HG03520 (cell line): ENCODE data around the gene ADAM12.

Experiments used
- ATAC-seq: cut with Tn5 transposase; IDR thresholded peaks from one replicate; pipeline ENCODE4 v1.9.1; 2021; ENCODE audit warnings: mild to moderate bottlenecking, moderate library complexity; ENCODE audit not compliant: unreplicated experiment

ADAM12 gene

DNA sequence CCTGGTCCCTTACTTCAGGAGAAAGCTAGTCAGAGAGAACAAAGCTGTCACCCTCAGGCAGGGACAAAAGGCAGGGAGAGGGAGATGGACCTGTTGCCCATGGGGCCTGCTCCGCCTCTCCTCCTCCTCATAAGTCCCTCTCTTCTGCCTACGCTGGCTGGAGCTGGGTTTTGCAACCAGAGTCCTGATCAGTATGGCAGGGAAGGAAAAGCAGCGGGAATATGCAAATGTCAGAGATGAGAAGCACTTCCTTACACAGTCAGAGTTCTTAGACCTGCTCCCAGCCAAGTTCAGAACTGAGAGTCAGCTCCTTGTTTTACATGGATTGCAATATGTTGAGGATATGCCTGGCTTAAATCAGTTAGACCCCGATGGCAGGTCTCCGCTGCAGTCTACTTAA is 231.1 kb downstream of the ADAM12 start:
- no peak for ATAC-seq

DNA sequence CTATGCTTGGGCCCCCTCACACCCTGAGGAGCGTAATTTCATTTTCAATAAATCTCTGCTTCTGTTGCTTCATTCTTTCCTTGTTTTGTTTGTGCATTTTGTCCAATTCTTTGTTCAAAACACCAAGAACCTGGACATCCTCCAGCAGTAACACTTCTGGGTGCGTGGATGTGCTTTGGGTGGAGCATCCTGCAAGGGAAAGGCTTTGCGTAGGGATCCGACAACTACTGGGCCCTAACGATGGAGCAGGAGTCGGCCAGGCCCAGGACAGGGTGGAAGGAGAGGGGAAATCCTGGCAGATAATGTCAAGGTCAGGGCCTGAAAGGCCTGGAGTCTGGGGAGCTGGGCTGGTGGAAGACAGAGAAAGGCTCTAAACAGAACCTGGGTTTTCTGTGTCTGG is 231.8 kb downstream of the ADAM12 start:
- no peak for ATAC-seq

- no peak for ATAC-seq
These were observed 232.3 kb downstream of the ADAM12 start for GRCh38 chr10:126156012-126156411.

DNA sequence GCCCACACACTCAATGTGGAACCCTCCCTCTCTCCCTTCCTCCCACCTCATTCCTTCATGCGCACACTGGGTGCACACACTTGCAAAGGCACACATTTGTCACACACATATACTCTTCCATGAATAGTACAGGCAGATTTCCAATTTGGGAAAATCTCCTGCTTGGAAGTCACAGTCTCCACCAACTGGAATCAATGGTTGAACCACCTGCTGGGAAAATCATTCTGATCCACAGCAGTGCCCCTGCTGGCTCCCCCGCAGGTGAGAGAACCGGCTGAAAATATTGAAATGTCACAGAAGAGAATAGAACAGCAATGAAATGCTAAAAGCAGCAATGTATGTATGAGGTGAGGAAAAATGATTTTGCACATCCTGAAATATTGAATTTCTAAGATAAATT is 232.7 kb downstream of the ADAM12 start:
- ATAC-seq, result no peak

GRCh38 chr10:126153711-126154628 is 234.3 kb downstream of the ADAM12 start:
- ATAC-seq, result no peak

- no peak for ATAC-seq
These were observed 240.2 kb downstream of the ADAM12 start for GRCh38 chr10:126147866-126148587.

DNA sequence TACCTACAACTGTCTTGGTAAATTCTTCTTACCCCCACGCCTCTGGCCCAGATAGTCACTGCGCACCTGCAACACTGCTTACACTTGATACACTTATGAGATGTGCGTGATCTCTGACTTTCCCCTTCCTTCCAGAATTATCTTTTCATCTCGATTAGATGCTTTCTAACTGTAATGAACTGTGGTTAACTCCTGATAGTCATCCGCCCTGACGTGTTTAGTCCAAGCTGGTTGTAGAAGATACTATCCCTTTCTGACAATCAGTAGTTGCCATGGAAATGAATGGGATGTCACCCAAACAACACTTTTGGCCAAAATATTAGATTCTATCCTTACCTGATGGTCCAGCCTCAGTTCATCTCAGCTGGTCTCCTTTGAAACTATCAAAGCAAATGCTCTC is 241.5 kb downstream of the ADAM12 start:
- no peak for ATAC-seq

- ATAC-seq, result no peak
These were observed 245.2 kb downstream of the ADAM12 start for GRCh38 chr10:126143117-126143516.

- ATAC-seq, result no peak
These were observed 247.5 kb downstream of the ADAM12 start for GRCh38 chr10:126140746-126141273.

- ATAC-seq, result no peak
These were observed 250.6 kb downstream of the ADAM12 start for GRCh38 chr10:126137562-126138221.

- ATAC-seq, result no peak
These were observed 252.2 kb downstream of the ADAM12 start for GRCh38 chr10:126135941-126136595.

DNA sequence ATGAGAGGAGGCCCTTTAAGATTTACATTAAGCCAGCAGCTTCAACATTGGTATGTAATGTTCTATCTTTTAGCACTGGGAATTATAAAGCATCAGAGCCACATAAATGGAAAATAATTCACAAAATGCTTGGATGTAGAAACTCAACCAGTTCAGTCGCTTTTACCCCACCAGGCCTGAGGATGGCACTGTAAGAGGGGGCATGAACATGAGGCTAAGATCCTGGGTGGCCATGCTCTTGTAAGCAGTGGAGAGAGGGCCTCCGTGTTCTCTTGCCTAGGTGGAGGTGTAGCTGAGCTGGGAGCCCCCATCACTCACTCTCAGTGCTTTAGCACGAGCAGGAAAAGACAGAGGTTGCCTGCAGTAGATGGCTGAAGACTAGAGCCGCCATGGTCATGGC is 253.1 kb downstream of the ADAM12 start:
- ATAC-seq, result no peak

GRCh38 chr10:126133906-126134656 is 254.2 kb downstream of the ADAM12 start:
- ATAC-seq, result no peak

GRCh38 chr10:126133082-126133620 is 255.1 kb downstream of the ADAM12 start:
- no peak for ATAC-seq

DNA sequence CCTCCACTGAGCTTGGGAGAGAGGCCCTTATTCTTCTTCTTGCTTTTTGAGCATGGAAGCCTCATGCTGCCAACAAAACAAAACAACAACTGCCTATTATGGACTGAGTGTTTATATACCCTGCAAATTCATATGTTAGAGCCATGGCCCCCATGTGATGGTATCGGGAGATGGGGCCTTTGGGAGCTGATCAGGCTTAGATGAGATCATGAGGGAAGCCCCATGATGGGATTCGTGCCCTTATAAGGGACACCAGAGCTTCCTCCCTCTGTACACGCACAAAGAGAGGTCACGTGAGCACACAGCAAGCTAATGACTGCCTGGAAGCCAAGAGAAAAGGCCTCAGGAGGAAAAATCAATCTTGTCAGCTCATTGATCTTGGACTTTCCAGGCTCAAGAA is 256.9 kb downstream of the ADAM12 start:
- no peak for ATAC-seq

DNA sequence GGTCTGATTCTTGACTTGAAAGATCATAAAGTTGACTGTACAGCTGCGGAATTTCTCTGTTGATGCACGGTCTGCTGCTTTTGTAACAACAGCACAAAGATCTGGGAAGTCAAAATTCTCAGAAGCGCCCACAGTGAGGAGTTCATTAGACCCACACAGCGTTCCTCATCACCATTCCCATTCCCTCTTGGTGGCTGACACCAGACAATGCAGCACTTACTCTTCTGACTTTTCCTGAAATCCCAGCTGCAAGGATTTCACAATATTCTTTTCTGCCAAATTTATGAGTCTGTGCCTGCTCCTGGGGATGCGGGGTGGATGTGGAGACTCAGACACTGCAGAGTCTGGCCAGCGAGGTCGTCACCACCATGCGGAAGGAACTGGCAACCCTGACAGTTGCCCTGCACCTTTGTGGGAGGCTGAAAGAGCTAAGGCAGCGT is 258.0 kb downstream of the ADAM12 start:
- ATAC-seq, result no peak

DNA sequence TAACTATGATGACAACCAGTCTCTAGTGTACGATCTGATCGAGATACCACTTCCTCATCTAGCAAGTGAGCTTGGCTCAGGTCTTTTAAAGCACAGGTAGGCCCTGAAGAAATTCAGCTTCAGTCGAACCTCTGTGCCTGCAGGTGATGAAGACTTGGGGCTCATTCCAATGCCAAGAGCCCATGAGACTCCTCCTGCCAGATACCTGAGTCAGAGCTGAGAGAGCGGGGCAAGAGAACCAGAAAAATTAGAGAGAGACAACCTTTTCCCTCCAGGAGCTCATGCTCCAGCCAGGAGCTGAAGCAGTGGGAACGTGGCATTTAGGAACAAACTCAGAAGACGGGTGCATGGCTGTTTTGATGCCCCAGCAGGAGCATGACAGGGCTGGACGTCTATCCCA is 259.3 kb downstream of the ADAM12 start:
- ATAC-seq, result no peak

DNA sequence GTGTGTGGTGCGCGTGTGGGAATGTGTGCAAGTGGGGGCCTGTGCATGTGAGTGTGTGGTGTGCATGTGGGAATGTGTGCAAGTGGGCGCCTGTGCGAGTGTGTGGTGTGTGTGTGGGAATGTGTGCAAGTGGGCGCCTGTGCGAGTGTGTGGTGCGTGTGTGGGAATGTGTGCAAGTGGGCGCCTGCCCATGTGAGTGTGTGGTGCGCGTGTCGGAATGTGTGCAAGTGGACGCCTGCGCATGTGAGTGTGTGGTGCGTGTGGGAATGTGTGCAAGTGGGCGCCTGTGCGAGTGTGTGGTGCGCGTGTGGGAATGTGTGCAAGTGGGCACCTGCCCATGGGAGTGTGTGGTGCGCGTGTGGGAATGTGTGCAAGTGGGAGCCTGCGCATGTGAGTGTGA is 259.7 kb downstream of the ADAM12 start:
- no peak for ATAC-seq

GRCh38 chr10:126127481-126128029 is 260.7 kb downstream of the ADAM12 start:
- ATAC-seq, result no peak
